HG03432 (cell line): ENCODE results near the gene HOMER2.
"Not testable (repeated sequence)": the region's sequence is repeated elsewhere in the genome, so short reads cannot be mapped to it uniquely, and the experiment has no call there.

ENCODE experiments used
- ATAC-seq: cut with Tn5 transposase; IDR thresholded peaks from one replicate; pipeline ENCODE4 v1.9.1; 2021; ENCODE audit warnings: mild to moderate bottlenecking, moderate library complexity; ENCODE audit not compliant: unreplicated experiment

The HOMER2 gene

DNA sequence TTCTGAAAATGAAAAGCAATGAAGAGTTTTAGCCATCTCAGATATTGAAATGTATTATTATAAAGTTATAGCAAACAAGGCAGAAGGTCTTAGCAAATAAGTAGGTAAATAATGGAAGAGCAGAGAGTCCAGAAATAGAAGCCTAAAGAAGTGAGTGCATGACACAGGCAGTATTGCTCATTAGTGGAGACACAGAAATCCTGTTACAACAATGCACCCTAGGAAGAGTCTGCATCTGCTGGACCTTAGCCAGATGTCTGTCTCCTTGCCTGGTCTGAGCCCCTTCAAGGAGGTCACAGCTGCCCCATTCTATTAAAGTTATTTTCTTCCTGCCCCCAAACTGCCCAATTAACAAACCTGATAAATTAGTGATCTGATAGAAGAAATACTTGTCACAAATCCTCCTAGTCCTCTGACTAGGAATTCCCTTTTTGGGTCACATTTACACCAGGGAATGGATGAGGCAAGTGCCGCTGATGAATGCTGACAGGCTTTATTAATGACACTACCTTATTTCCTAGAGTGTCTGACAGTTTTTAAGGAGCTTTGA is 51.9 kb downstream of the HOMER2 start:
- ATAC-seq = no peak

DNA sequence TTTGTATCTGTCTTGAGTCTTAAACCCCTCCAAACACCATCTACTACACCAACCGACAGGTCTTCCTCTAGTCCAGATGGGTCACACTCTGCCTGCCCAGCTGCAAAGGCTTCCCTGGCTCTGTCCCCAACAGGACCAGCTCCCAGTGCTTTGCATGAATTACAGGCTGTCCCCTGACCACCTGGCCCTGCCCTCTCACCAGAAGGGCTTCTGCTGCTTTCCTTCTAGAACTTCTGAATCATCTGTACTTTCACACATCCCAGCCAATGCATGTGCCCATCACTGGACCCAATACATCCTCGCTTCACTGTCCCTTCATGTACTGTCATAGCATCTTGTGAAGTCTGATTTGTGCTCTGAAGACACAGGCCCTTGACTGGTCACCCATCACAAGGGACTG is 53.6 kb downstream of the HOMER2 start:
- no peak for ATAC-seq

DNA sequence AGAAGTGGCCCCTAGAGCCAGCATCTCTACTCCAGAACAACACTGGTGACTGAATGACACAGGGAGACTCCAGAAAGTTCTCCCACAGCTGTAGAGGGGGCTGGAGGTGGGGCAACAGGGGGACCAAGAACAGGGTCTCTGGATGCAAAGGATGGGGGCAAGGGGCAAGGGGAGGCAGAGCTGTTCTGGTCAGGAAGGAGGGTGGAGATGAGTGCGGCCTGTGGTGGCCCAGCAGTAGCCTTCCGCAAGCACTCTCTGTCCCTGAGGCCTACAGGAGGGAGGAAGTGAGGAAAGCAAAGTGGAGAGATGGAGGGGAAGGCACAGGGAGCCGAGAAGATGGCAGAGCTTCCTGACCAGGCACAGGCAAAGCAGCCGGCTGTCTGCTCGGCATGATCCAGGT is 56.5 kb downstream of the HOMER2 start:
- ATAC-seq = no peak

DNA sequence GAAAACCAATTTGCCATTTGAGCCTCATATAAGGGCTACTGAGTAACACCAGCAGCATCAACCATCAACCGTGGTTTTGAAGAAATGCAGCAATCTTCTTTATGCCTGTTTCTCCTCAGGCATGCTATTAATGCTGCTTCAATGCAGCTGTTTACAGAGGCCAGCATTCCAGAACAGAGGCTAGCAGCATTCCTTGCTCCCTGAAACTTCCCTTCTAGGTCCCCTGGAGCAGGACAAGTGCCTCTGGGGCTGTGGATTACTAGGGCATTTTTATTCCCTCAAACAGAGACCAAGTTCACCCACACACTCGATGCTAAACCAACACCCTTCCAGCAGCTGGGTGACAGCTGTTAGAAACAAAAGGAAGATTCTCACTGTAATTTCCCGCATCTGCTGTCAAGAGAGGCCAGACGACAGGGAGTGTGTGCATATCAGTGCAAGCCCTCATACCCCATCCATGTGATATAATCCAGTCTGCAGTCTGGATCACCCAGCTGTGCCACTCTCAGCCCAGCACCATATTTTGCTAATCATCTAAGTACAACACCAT is 57.5 kb downstream of the HOMER2 start:
- ATAC-seq = no peak

DNA sequence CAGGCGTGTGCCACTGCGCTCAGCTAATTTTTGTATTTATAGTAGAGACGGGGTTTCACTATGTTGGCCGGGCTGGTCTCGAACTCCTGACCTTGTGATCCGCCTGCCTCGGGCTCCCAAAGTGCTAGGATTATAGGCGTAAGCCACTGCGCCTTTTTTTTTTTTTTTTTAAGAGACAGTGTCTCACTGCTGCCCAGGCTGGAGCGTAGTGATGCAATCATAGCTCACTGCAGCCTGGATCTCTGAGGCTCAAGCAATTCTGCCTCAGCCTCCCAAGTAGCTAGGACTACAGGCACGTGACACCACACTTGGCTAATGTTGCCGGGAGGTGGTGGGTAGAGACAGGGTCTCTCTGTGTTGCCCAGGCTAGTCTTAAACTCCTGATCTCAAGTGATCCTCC is 59.0 kb downstream of the HOMER2 start:
- ATAC-seq = not testable (repeated sequence)

DNA sequence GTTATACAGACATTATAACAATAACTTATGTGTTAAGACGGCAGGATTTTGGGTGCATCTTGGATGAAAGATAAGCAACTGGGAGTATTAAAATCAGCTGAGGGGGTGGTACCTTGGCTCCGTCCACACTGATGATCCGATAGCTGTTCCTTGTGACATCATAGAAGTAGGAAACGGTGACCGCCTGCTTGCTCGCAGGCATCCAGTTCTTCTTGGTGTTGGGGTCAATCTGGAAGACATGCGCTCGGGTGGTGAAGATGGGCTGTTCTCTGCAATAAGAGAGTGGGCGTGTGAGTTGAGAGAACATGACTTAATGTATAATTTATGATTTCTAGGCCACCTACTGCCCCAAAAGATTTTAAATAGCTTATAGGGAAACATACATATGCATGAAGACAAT is 59.9 kb downstream of the HOMER2 start:
- ATAC-seq = no peak

DNA sequence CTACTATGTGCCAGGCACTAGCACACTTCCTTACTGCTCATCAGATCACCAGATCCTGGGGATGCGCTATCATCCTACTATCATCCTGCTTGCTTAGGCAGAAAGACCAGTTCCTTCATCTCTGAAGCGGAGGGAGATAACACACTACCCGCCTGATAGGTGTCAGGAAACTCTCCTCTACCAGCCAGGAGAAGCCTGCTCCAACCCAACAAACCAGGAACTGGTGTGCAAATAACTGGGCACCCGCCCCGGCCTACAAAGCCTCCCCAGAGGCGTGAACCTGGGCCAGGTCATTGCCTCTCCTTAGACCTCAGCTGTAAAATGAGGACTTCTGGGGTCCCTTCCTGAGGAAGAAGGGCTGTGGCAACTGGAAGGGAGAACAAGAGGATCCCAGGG is 61.5 kb downstream of the HOMER2 start:
- ATAC-seq = no peak

DNA sequence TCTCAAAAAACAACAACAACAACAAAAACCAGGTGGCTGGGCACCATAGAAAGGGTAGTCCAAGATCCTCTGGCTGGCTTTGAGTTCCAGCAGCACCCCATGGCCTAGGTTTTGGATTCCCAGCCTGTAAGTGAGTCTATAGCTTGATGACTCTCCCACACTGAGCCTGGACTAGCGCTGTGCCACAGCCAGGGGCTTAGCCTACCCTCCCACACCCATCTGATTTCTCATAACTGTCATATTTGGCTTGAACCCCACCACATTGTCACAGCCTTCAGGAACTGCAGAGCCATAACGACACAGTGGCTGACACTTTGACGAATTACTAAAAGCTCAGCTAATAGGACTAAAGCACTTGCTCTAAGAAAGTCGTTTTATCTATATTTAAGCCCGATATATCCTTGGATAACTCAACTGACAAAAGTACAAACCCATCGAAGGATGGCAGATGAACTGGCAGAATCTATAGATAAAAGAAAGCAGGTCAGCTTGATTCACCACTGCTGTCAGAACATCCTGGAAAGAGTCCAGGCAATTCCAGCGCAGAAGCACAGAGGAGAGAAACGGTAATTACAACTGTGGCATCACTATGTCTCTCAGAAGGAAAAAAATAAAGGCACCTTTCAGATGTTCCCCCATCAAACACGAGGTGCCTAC is 62.1 kb downstream of the HOMER2 start:
- ATAC-seq = no peak

DNA sequence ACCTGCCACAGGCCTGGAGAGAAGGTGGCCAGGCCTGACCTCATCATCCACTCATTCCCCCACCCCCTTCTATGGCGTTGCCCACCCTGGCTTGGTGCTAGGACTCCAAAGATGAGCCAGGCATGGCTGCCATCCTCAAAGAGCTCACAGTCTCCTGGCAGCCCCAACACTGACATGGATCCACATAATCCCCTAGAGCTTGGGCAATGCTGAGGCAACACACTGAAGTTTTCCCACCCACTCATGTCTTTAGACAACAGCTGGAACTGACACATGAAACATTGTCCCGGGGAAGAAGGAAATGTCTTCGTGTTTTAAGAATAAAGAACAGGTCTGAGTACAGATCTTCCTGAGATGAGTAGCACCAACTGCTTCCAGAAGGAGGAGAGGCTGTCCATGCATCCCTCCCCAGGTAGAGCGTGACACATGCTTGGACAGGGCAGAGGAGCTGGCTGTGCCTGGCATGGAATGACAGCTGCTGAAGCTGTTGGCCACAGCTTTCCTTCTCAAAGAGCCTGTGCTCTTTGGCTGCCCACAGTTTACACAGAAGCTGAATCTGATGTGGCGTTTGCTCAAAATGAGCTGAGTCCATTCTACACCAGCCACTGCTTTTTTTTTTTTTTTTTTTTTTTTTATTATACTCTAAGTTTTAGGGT is 70.1 kb downstream of the HOMER2 start:
- no peak for ATAC-seq

DNA sequence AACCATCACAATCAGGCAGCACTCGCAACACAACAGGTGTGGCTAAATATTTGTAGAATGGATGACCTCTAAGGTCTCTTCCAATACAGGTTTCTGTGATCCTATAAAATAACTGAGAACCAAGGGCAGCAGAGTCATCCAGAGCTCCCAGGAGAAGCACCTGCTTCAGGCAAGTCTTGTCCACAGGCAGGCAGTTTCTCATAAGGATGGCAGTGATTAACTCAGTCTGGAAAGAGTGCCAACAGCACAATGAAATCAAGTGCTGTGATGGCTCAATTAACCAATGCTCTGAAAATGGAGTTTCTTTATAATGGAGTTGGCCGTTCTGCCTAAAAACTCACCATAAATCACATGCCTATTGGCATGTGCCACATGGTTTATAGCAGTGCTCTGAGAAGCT is 70.8 kb downstream of the HOMER2 start:
- ATAC-seq = no peak

DNA sequence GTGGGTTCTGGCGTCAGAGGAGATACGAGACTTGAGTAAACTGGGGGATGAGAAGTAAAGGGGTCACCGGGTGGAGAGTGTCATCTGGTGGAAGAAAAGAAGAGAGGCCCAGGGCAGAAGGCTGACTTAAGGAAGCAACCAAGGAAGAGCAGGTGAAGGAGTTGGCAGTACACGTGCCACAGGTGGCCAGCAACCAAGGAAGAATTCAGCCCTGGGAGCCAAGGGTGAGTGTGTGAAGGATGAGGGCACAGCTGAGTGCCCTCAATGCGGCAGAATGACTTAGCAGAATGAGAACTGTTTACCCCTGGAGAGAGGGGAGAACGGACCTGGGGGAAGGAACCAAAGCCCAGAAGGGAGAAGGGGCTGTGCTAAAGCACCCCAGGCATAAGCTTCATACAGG is 71.8 kb downstream of the HOMER2 start:
- ATAC-seq = no peak

DNA sequence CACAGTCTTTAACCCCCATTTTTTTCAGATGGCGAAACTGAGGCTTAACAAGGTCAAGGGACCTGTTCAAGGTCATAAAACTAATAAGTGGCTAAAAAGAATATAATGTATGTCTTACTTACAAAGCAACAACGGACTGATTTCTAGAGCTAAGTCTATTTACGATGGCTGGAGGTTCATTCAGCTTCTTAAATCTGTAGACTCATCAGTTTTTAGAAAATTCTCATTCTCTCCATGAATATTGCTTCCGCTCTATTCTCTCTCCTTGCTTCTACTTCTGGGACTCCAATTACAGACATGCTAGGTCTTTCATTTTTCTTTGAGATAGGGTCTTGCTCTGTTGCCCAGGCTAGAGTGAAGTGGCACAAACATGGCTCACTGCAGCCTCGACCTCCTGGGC is 74.2 kb downstream of the HOMER2 start:
- ATAC-seq = no peak

DNA sequence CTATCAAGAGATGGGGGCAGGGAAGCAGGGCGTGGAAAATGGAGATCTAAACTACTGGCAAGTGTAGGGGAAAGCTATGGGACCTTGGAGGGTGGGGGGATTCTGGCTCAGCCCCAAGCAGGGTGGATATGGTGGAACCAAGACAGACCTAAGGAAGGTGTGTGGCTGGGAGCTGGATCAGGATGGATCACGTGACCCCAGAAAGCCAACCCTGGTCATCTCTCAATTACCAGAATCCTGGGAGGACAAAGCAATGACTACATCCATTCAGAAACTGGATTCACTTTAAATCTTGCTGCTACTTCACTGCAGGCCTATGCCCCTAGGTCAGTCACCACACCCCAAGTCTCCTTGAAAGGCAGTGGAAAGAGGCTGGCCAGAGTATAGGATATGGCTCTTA is 74.7 kb downstream of the HOMER2 start:
- ATAC-seq = no peak

DNA sequence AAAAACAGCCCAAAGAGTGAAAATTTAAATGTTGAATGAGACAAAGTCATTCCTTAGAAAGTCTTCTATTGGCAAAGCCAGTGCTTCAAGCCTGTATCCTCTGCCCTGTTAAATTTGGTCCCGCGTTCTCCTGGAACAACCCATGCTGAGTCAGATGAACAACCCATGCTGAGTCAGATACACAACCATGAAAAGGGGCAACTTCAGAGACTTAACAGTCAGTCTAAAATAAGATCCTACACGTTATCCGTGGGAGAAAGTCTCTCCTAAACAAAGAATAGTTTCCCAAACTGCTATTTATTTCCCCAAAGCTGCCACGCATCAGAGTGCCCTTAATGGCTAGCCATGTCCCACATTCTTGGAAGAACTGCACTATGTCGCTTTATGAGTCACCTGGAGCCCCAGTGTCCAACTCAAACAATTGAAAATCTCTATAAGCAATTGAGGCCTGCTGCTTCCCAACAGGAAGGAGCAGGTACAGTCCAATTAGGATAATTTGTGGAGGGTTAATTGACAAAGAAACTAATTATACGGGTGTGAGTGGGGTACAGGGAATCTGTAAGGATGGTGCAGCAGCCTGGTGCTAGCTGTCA is 77.0 kb downstream of the HOMER2 start:
- ATAC-seq = no peak

DNA sequence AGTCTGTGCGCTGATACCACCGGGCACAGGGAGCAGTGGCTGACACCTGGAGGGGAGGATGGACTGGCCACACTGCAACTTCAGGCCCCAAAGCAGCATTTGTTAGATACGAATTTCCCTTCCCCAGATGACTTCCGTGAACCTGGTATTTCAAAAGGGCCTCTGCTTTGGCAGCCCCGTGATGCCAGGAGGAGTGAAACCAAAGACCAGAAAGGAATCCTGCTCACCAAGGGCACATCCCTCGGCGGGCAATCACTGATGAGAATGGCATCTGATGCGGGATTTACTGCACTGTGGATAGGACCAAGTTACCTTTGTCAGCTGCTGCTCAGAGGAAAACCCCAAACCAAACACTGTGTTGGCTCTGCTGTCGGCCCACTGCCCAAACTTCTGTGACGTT is 77.6 kb downstream of the HOMER2 start:
- no peak for ATAC-seq

DNA sequence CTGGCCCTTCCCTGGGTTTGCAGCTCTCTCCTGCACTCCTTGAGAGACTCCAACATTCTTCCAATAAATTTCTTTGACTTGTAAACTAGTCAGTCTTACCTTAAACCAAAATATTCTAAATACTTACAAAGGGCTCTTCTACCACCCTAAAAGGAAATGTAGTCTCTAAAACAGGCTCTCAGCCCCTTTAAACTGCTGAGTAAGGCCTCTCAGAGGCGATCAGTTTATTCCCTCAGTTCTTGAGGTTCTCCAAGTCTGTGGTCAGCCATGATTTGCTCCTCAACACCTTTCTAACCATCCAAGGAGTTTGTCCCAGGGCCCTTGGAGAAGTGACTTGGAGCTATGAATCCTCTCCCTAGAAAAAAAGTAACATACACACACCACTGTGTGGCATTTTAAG is 78.3 kb downstream of the HOMER2 start:
- ATAC-seq = no peak

DNA sequence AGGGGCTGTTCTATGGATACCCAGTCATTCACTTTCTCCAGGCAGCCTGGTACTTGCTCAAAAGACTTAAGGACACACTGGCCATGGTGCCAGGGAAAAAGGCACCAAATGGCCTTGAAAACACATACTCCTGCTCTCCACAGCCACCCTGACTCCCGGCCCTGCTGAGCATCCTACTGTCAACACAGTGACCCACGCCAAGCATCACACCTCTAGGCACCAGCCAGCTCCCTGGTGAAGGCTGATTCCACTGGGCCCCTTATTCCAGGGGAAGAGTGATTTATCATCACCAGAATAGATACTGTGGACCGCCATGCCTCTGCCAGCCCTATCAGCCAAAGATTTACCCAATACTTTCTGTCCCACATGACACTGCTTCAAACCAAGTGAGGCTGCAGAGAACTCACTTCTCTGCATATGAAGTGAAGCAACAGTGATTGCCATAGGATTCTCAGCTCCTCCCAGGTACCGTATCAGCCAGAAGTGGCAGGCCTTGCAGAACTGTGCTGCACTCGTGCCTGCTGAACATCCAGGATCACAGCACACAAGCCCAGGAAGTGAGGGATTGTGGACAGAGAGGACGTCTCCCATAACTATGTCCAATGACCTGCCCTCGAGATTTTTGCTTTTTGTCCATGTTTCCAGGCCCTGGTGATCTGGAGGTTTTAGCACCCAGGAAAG is 79.4 kb downstream of the HOMER2 start:
- ATAC-seq = no peak

DNA sequence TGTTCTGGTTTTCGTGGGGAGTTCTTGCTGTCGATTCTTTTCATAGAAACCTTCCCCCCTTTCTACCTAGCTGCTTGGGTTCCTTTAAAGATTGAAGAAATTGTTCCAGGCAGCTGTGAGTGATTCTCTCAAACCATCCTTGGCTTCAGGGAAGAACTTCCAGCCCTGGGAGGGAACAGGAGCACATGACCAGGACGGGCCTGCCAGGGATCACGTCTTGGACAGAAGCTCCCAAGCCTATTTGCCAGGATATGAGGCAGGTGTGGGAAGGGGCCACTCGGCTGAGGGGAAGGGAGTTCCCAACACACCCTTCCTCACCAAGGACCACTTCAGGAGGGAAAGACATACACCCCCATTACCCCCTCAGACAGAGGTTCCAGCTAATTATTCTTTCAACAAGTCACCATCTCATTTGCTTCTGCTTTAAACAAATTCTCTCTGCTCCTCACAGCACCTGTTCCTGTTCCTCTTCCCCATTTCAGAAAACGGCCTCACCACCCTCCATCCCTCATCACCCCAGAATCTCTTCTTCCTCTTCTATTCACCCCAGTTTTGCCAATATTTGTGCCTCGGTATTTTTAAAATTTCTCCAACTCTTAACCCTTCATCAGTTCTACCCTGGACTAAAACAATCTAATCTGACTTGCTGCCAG is 80.6 kb downstream of the HOMER2 start:
- ATAC-seq = no peak

DNA sequence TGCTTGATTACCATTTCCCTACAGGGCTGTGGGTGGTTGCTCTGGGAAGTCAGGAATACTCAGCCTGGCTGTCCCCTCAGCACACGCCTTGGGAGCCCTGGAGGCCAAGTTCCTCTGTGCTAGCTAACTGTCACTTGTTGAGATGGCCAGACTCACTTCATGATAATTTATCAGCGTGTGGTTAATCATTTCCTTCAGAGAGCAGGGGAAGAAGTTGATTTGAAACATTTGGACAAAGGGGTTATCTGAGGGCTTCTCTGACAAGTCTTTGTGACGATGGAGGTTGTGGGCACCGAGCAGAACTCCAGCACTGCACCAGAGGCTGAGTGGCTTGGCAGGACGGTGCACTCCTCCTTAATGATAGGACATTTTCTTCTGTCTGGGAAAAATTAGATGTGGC is 81.2 kb downstream of the HOMER2 start:
- no peak for ATAC-seq

DNA sequence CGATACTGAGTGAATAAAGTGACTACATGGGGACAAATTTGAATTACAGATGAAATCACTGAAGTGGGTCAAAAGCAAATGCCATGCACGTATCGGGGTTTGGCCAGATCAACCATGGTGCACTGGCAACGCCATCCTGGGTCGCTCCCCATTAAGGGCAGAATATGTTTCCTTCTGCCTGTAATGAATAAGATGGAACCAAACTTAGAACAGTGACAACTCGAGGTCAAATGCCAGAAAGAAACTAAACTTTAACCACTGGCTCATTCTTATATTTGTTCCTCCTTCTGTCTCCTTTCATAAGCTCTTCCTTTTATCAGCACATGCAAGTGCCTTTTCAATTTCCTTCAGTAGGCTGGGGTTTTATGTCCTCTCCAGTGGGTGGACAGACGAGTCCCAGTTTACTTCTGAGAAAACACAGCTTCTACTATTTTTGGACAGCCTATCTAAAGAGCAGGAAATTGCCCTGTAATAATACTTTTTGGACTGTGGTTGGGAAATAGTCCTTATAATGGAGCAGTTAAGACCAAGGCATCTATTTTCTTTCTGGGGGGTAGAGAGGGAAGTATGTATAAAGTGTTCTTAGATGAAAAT is 81.7 kb downstream of the HOMER2 start:
- no peak for ATAC-seq

DNA sequence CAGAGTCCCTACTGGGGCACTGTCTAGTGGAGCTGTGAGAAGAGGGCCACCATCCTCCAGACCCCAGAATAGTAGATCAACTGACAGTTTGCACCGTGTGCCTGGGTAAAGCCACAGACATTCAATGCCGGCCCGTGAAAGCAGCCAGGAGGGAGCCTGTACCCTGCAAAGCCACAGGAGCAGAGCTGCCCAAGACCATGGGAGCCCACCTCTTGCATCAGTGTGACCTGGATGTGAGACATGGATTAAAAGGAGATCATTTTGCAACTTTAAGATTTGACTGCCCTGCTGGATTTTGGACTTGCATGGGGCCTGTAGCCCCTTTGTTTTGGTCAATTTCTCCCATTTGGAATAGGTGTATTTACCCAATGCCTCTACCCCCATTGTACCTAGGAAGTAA is 86.5 kb downstream of the HOMER2 start:
- ATAC-seq = not testable (repeated sequence)
